Fibroblast of skin of right quadriceps (primary cell): ENCODE data around the gene NFYA.

ENCODE experiments used
- DNase-seq: peaks from one replicate; pipeline ENCODE4 v3.0.0-alpha.2; 2013

The NFYA gene

DNA sequence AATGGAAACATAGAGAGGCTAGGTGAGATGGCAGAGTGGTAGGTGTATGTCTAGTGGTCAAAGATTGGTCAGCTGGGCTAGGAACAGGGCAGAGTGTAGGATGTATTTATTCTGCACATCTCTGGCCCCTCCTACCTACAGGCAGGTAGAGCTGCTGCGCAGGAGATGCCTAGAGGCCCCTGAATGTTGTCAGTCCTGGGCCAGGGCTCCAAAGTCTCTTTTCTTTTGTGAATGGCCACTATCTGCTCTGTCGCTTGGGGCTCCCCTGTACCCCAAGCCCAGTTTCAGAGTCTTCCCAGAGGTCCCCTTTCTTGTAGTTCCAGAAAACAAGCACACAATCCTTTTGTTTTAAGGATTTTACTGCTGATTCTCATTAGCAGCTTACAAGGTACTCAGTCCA lies 25.5 kb upstream of the NFYA start:
- no peak for DNase-seq

DNA sequence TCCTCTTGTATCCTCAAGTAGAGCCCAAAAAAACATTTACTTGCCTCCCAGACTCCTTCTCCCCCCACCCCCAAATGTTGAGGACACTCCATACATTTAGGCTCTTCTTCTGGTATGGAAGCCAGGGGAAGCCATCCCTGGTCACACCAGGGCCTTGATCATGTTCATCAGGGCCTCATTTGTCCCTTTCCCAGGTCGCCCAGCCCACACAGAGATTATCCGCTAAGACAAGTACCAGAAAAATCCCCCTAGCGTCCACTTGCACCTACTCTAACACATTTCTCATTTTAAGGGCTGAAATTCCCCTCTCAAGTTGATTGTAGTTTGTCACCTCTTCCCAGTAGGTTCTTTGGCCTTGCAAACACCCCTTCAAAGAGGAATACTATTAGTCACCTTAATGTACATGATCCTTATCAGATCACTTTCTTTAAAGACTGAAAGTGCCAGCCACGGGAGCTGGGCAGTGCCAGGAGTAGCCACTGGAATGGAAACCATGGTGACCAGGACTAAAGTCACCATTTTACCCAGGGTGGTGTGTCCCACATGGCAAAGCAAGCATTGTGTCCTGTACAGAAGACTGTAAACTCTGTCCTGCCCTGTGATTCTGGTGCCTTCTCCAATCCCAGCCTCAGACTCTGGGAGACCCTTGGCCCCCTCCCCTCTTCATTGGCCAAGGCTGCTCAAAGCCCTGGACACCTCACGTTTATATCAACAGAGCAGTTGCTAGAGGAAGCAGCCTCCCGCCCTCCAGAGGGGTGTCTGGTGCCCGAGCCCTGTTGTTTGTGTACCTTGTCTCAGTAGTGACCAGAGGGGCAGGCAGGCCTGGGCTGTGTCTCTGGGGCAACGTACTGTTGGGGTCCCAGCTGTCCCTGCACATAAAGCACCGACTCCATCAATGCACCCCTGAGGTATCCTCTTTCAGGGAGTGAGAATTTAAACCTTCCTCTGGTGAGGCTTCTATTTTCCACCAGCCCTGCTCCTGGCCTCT lies 24.7 kb upstream of the NFYA start:
- DNase-seq = no peak

DNA sequence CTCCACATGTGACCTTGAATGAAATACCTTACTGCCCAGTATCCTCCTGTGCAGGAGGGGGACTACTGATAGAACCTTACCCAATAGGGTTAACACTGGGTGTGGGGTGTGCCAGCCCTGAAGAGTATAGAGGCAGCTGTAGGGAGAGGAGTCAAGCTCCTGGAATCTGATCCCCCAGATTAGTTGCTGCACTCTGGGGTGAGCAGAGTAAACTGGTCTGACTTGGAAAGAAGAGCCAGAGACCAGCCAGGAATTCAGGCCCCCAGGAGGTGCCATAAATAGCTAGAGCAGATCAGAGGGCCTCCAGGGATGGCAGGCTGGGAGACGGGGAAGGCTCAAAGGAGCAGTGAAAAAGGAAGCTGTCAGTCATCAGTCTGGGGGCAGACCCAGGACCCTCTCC lies 23.3 kb upstream of the NFYA start:
- no peak for DNase-seq

DNA sequence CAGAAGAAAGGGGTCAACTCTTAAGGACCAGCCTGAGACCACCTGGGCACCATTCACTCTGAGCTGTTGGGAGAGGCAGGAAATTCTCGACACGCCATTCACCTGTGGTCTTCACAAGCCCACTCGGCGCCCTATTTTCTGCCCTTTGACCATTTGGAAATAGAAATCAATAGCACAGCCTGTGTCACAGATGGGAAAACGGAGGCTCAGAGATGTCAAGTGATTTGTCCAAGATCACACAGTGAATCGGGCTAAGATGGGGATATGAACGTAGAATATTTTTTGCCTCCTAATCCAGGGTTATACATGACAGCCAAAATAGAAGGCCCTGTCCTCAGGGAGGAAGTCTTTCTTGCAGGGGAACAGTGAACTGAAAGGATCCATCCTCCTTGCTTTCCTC lies 22.8 kb upstream of the NFYA start:
- DNase-seq = no peak

DNA sequence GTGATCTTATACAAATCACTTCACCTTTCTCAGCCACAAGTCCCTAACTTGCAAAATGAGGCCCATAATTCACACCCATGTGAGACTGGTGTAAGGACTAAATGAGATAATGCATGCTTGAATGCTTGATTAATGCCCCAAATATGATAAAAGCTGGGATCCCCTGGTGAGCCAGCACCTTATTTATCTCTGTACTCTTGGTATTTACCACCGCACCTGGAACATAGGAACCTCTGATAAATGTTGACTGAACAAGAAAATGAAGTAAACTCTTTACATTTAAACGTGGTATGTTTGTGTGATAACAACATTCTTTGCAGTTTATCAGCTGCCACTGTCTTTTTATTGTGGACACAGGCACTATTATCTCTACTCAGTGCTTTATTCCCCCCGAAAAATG lies 22.2 kb upstream of the NFYA start:
- no peak for DNase-seq

DNA sequence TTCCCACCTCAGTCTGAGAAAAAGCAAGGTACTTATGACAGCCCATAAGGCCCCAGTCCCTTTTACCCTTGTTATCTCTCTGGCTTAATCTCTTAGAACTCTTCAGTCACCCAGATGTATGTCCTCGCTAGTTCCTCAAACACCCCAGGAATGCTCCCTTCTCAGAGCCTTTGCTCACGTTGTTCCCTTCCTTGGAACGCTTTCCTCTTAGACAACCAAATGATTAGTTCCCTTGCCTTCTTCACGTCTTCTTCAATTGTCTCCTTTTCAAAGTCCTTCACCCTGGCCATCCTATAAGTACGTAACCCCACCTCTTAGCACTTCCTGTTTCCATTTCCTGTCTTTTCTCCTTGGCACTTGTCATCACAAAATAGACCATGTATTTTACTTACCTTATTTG lies 20.9 kb upstream of the NFYA start:
- no peak for DNase-seq

DNA sequence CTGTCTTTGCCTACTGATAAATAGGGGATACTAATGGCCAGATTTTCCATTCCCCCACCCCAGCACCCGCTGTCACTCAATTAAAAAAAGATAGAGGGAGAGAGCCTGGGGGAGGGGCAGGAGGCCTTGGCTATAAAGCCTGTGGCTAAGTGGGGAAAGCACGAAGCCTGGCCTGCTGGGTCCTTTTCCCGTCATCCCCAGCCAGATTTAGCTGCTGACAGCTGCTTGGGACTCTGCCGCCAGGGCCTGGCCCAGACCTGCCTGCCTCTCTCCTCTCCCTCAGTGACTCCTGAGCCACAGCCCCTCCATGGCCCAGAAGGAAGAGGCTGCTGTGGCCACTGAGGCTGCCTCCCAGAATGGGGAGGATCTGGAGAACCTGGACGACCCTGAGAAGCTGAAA lies 19.7 kb upstream of the NFYA start, which contains the start of gene APOBEC2:
TSS of gene APOBEC2 (plus strand) at position 162 of the 400 bp plus-strand sequence. CDS start at position 308, 146 bp downstream.
- DNase-seq = no peak

DNA sequence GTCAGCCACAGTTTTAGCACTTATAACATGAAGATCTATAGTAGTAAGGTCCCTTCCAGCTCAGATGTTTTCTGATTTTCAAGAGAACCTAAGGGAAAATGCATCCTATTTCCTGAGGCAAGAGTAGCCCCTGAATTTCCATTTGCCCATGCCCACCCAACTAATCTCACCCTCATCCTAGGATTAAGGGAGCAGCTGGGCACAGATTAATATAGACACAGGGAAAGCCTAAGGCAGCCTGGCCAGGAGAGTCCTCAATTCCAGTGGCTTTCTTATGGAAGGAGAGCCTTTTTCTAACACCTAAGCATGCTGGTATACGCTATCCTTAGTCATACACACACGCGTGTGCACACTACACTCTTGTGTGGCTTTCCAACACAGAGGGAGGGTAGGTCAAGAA lies 18.3 kb upstream of the NFYA start:
- DNase-seq = no peak

DNA sequence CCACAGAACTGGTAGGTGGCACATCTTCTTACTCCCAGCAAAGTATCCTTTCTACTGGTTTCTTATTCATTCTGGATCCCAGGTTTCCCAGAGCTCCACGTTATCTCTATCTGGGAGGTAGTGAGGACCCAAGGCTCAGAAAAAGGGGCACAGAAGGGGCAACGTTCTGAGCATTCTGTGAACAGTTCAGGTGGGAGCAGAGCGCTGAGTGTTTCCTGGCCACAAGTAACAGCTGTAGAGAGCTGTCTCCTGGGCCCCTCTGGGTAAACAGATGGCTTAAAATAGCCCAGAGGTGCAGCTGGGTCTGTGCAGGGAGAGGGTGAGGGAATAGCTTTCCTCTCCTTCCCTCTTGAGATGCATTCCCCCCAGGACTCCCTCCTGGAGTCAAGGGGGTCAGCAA lies 17.6 kb upstream of the NFYA start:
- no peak for DNase-seq

DNA sequence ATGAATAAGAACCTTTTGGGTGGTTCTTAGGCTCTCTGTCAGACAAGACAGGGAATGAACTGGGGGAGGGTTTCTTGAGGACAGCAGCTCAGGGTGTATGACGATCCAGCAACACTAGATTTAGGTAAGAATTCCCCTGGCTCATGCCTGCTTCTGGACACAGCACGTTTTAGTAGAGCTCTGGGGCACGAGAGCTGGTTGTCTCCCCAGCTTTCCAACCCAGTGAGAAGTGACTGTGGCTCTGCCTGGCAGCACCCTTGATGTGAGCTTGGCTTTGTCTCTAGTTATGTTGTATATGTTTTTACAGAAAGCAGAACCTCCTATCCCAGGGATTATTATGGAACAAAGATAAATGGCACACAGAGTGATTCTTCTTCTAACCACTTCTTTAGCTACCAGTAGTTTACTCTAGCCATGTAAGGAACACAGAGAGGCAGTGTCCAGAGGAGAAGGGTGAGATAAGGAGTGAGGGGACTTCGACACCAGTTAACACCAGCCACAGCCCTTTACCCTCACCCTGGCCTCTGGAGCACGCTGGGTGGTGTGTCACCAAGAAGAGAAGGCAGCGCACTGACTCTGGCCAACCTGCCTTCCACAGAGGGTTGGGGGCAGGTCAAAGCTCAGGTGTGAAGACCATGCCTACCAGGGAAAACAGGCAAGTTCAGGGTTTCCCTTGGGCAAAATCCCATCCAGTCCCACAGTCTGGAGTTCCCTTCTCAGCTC lies 15.8 kb upstream of the NFYA start:
- DNase-seq = no peak

DNA sequence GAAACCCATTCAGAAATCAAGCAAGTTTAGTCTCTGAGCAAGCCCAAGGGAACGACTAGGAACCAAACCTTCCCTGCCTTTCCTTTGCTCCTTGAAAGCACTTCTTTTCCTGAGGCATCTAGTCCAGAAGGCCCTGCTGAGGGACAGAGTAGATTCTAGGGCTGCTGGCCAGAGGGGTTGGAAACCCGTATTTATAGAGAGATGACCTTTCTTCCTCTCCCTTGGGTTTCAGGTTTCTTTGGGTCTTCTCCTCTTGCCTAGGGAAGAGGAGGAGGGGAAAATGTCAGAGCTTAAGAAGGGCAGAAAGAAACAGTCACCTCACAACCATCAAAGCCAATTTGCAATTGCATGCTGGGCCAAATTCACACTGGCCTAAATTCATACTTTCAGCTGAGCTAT lies 14.0 kb upstream of the NFYA start:
- no peak for DNase-seq

DNA sequence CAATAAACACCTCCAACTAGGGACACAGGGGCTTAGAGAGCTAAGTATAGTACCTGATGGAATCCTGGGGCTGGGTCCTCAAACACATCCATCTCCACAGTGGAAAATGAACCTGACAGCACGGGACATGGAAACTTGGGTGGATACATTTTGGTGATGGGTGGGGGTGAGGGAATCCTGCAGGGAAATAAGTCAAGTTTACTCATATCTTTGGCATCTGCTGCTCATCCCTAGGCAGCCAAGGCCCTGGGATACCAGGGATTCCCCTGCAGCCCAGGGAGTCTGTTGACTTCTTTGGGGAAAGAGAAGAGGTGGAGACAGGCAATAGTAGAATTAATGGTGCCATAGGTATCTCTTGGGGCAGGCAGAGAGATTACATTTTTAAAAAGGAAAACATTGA lies 13.2 kb upstream of the NFYA start:
- DNase-seq = peak; percentile 48

DNA sequence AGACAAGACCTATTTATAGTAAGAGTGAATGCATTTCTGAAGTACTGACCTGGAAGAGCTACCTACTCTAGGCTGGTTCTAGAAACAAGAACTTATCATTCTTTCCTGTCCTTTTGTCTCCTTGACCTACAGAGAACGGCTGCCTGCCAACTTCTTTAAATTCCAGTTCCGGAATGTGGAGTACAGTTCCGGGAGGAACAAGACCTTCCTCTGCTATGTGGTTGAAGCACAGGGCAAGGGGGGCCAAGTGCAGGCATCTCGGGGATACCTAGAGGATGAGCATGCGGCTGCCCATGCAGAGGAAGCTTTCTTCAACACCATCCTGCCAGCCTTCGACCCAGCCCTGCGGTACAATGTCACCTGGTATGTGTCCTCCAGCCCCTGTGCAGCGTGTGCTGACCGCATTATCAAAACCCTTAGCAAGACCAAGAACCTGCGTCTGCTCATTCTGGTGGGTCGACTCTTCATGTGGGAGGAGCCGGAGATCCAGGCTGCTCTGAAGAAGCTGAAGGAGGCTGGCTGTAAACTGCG lies 11.5 kb upstream of the NFYA start:
- no peak for DNase-seq

DNA sequence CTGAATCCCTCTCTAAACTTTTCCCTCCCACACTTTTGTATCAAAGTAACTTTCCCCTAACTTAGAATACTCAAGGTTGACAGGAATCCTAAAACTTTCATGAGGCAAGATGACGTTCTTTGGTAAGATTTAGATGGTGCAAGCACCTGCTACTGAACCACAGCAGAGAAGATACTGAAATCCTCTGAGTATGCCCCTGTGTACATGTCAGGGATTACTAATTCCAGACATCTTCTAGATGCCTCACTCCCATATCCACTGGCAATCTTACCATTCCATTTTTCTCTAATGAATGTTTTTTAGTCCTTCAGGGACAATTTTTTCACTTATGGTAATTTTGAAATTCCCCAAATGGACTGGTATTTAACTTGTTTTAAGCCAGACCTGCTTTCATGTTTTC lies 10.7 kb upstream of the NFYA start:
- DNase-seq = no peak

DNA sequence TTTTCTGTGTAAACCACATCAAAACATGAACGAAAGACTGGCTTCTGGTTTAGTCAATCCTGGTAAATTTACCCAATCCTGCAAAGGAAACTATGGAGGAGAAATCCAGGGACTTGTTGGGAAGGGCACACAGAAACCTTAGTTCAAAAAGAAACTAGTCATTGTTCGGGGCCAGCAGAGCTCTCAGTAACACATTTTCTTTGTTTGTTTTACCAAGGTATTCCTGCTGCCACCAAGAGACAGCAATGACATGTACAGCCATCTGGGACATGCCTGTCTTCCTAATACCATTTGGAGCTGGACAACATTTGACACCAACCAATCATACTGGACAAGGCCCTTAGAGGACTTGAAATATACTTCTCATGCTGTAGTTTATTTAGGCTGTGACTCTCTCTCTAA lies 8.9 kb upstream of the NFYA start:
- DNase-seq = no peak

DNA sequence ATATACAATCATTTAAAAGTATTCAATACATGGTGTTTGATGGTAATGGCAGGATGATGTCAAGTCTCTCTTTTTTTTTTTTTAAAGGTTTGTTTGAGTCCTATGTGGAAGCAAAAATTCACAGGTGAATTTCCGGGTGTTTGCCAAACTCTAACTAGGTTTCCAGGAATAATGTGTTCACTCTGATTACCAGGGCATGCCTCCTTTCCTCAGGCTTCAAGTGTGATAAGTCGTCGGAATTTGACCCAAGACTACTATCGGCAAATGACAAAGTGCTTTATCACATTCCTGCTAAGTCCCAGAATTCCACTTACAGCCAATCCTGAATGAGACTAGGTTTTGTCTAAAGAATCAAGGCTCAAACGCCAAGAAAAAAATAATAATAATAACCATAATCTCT lies 7.9 kb upstream of the NFYA start:
- DNase-seq = no peak

DNA sequence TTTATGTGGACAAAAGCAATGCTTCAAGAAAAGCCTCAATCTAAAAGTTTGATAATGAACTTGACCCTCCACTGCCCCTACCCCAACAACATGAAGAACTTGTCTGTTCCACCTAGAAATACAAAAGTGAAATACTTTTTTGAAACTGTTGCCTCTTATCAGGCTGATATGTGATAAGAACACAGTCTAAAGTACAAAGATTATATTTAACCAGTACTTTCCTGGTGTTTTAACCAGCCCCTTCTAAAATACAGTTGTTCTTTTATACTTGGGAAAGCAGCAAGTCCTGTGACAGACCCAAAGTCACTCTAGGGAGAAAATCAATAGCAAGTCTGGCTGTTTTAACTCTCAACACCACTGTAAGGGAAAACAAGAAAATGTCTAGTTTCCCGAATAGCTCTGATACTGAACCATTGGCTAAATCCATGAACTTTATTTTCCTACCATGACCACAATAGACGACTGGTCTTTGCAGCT lies 7.2 kb upstream of the NFYA start:
- DNase-seq = no peak

DNA sequence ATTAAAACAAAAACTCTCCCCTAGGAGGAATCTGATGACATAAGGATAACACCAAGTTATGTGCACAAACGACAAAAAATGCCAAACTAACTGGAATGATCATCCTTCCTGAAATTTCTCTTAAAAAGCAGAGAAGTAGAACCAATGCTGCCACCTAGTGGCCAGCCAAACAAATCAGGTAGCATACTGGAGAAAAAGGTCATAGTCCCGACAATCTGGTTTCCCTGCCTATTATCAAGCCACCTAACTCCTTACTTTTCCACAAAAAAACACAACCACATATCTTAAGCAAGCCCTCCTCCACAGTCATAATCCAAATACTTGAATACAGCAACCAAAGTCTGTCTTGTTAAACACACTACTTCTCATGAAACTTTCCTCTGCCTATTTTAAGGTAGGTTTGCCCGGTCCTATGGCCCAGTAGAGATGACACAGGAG lies 5.9 kb upstream of the NFYA start:
- DNase-seq = peak; percentile 74

DNA sequence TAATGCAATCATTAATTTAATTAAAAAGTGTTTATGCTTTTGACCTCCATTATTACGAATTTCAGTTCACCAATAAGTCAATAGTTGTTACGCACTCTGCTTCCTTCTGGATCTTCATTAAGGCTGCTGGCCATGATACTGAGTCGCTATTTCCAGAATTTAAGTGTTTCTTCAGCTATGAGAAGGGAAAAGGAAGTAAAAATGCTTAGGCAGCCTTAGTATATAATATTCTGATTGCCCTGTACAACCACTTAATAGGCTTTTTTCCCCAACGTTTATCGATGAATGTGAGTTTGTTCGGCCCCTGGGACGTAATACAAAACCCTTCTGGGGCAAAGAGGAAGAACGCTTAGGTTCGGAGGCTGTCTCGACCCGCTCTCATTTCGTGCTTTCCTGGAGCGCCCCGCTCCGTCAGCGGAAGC lies 1.3 kb upstream of the NFYA start:
- no peak for DNase-seq

DNA sequence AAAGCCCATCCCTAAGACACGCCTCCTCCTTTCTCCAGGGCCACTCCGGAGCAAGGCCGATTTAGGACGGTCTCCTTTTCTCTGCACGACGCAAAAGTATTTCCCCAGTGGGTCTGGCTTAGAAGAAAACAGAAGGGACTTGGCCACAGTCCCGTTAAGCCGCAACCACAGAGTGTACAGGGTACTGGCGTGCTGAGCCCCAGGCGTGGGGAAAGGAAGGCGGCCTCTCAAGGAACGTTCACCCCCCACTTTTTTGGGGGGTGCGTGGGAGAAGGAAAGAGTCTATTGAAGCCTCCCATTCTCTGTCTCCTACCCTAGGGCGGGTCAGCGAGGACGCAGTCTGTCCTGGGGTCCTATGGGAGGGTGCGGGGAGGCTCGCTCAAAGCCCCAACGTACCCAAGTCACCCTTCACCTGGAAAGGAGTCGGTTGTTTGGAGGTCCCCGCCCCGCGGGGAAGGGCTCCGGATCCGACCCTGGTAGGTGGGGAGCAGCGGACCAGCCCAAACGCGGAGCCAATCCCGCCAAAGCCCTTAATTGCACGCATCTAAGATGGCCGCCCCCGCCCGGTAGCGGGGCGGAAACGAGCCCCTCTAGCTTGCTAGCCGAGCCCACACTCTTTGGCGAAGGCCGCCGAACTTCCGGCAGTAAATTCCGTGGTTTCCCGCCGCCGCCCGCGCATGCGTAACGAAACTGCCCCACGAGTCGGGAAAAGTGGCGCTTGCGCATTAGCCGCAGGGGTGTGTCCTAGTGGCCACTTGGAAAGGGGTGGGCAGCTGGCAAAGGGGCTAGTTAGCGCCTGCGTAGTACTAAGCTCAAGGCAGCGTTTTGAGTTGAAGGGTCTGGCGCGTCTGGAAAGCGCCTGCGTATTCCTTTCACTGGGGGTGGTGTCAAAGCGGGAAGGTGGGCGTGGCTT lies 595 bp upstream of the NFYA start, which contains the start of gene OARD1:
TSS of gene OARD1 (minus strand) at position 434 of the 913 bp plus-strand sequence. CDS start 722 bp downstream, outside the sequence.
- peak; percentile 100 for DNase-seq

DNA sequence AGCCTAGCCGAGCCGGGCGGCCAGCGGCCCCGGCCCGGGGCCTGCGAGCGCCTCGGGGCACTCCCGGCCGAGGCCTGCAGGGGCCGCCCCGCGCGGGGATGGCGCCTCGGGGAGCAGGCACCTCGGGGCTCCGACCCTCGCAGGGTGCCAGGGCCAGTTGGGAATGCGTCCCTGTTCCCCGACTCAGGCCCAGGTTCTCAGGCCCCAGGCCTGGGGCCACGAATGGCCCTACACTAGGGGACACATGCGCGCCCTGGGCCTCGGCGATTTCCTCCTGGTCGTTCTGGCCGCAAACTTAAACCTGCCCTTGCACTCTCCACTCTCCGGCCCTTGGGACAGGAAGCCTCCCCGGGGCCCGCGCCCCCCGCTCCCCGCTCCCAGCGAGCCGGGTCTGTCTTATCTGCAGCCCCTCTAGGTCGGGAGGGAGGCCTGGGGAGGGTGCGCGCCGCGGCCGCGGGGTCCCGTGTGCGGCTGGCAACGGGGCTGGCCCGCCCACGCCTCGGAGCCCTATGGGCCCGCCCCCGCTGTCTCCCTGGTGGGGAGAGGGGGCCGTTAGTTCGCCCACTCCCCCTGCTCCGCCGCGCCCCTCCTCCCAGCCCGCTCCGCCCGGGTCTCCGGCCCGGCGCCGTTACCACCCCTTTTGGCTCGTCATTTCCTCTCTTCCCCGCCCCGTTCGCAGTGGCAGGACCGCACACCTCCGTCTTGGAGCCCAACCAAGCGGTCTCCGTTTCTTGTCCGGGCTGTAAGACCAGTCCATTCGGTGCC lies 611 bp downstream of the NFYA start:
- DNase-seq = peak; percentile 79
